ENCODE measurements around the gene HOXA13. TPM values are rescaled to one million over a fixed set of nuclear protein-coding genes. Genes with fewer than 3 reads are reported as not detected.

Gene HOXA13
- total RNA-seq, 3 donors from 2014 or later: 28.0 to 54.3 (median 42.2) TPM

GRCh38 chr7:27180431-27181420, 19.2 kb downstream of the HOXA13 start:
- Histone ChIP-seq H3K36me3 (ENCODE audit: low read depth) (no peaks in the 10 kb centered on the region), H3K4me3 (peak overlapping the region; percentile 17), H3K4me1 (ENCODE audit: low read depth) (peaks cover 28% of the 10 kb centered on the region), H3K9me3 (no peaks in the 10 kb centered on the region)
- no peak for TF ChIP-seq CTCF (IDR thresholded peaks at IDR 0.05)
- intact Hi-C loops (cut with DNase I, micrococcal nuclease): no loop called here
- no peak for ATAC-seq
- DNase-seq: peak in 2 of 3 donors; percentile 55 to 58

- Histone ChIP-seq H3K4me1 (ENCODE audit: low read depth) (peaks cover 23% of the 10 kb centered on the region), H3K4me3 (peak overlapping the region; percentile 17), H3K36me3 (ENCODE audit: low read depth) (no peaks in the 10 kb centered on the region), H3K9me3 (no peaks in the 10 kb centered on the region)
- ATAC-seq (peak; percentile 65), DNase-seq (peak; percentile 87 to 92 (median 91))
- TF ChIP-seq CTCF (IDR thresholded peaks at IDR 0.05): peak; percentile 74
- intact Hi-C loops (cut with DNase I, micrococcal nuclease): no loop called here
Observed at GRCh38 chr7:27179503-27180430, 20.1 kb downstream of the HOXA13 start.

GRCh38 chr7:27179030-27179429, 20.9 kb downstream of the HOXA13 start:
- peaks cover 23% of the 10 kb centered on the region for H3K4me1 ChIP-seq (ENCODE audit: low read depth)
- no peak for TF ChIP-seq CTCF (IDR thresholded peaks at IDR 0.05)
- H3K36me3 ChIP-seq (ENCODE audit: low read depth): no peaks in the 10 kb centered on the region
- intact Hi-C loops (cut with DNase I, micrococcal nuclease): no loop called here
- ATAC-seq (no peak), DNase-seq (peak in 1 of 3 donors; percentile 41)
- peak overlapping the region; percentile 17 for H3K4me3 ChIP-seq
- H3K9me3 ChIP-seq: no peaks in the 10 kb centered on the region

- no peak for ATAC-seq
- H3K4me3 ChIP-seq: peak overlapping the region; percentile 17
- H3K9me3 ChIP-seq: no peaks in the 10 kb centered on the region
- intact Hi-C loops (cut with DNase I, micrococcal nuclease): no loop called here
- TF ChIP-seq CTCF (IDR thresholded peaks at IDR 0.05): no peak
- peak in 2 of 3 donors; percentile 27 to 40 for DNase-seq
- H3K4me1 ChIP-seq (ENCODE audit: low read depth): peaks cover 23% of the 10 kb centered on the region
- no peaks in the 10 kb centered on the region for H3K36me3 ChIP-seq (ENCODE audit: low read depth)
Observed at GRCh38 chr7:27178366-27178765, 21.5 kb downstream of the HOXA13 start.

GRCh38 chr7:27177795-27178320, 22.0 kb downstream of the HOXA13 start:
- Histone ChIP-seq H3K9me3 (no peaks in the 10 kb centered on the region), H3K4me1 (ENCODE audit: low read depth) (peaks cover 19% of the 10 kb centered on the region), H3K36me3 (ENCODE audit: low read depth) (no peaks in the 10 kb centered on the region), H3K4me3 (no peak overlapping the region)
- ATAC-seq: no peak
- intact Hi-C loops (cut with DNase I, micrococcal nuclease): no loop called here
- no peak for TF ChIP-seq CTCF (IDR thresholded peaks at IDR 0.05)
- peak in 2 of 3 donors; percentile 12 to 27 for DNase-seq

All from mucosa of descending colon (tissue), 3 donors.